ENCODE measurements around the gene ZHX3. TPM values are rescaled to one million over a fixed set of nuclear protein-coding genes. Genes with fewer than 3 reads are reported as not detected.

The ZHX3 gene
- total and polyA plus RNA-seq, 2 of the 13 experiments (the other 11 are each of a cell fraction or from before 2014, with no cell fraction given): 8.4 to 11.7 TPM

GRCh38 chr20:41329435-41330342, 12.2 kb upstream of the ZHX3 start (continued):
- TF ChIP-seq ZHX2 (IDR thresholded peaks at IDR 0.05; ENCODE audit: low read depth) (peak; percentile 24), ZHX2 (CRISPR knock-in tag; IDR thresholded peaks at IDR 0.05; ENCODE audit: borderline replicate concordance) (no peak), ELF3 (CRISPR knock-in tag; IDR thresholded peaks at IDR 0.05) (peak; percentile 57; the same call in 1 of the 2 replicates), PAXIP1 (CRISPR knock-in tag; conservative IDR thresholded peaks at IDR 0.05) (peak; percentile 20; the same call in 1 of the 2 replicates), ZFP41 (CRISPR knock-in tag; IDR thresholded peaks at IDR 0.05; ENCODE audit: borderline replicate concordance) (no peak), NR3C1 (CRISPR knock-in tag; IDR thresholded peaks at IDR 0.05) (no peak), ZNF746 (CRISPR knock-in tag; IDR thresholded peaks at IDR 0.05) (no peak), ZNF883 (CRISPR knock-in tag; IDR thresholded peaks at IDR 0.05; ENCODE audit: not compliant biosample characterization) (peak; percentile 63), MAFK (conservative IDR thresholded peaks at IDR 0.05 in 1 of 2, IDR thresholded peaks at IDR 0.05 in 1 of 2; ENCODE audit: low read length in 2 of 2) (no peak), CCAR2 (optimal IDR thresholded peaks at IDR 0.05; ENCODE audit: low read depth, low read length) (no peak), ZNF704 (CRISPR knock-in tag; IDR thresholded peaks at IDR 0.05; ENCODE audit: borderline replicate concordance) (no peak), GZF1 (CRISPR knock-in tag; IDR thresholded peaks at IDR 0.05) (no peak), ZNF546 (CRISPR knock-in tag; conservative IDR thresholded peaks at IDR 0.05) (no peak), ZNF17 (CRISPR knock-in tag; IDR thresholded peaks at IDR 0.05) (no peak), GABPA (IDR thresholded peaks at IDR 0.05; ENCODE audit: low read depth, low read length) (no peak), GABPA (CRISPR knock-in tag; IDR thresholded peaks at IDR 0.05; ENCODE audit: low read depth) (no peak), SP4 (CRISPR knock-in tag; IDR thresholded peaks at IDR 0.05) (peak; percentile 65), HNRNPL (IDR thresholded peaks at IDR 0.05; ENCODE audit: low read depth, low read length) (no peak)
